PC-9 (cell line): ENCODE measurements around the gene DENND1A. TPM values are rescaled to one million over a fixed set of nuclear protein-coding genes. Genes with fewer than 3 reads are reported as not detected.

Source experiments
- BruUV-seq: library from RNA; stranded (reverse); fragments of 400-500 nt; replicated peaks from 2 replicates; lab custom pipeline; 2021; lab: Mats Ljungman, UMichigan
- CTCF ChIA-PET: fragments of 300-600 bp; sonication (Branson Sonifier 250); formaldehyde crosslinking; loops from one replicate; lab custom pipeline; 2022; ENCODE audit warnings: antibody characterized with exemption; lab: Charles Lee
- POLR2A ChIA-PET: fragments of 300-600 bp; sonication (Branson Sonifier 250); formaldehyde crosslinking; loops from one replicate; lab custom pipeline; 2022; ENCODE audit warnings: antibody characterized with exemption; ENCODE audit not compliant: unreplicated experiment; lab: Charles Lee
- DNase-seq, 2 experiments: peaks; one replicate each; pipeline versions ENCODE4 v3.0.0 to v3.0.0-alpha.2; 2015 to 2022; ENCODE audit warnings: mixed read lengths in 1 of 2
- H2AFZ ChIP-seq: fragments of 200-600 bp; sonication (generic); 2 replicates; pipeline ENCODE4 v1.8.1; 2017; ENCODE audit warnings: antibody characterized with exemption
- H3F3A ChIP-seq: fragments of 200-600 bp; sonication (generic); 2 replicates; pipeline ENCODE4 v1.8.1; 2017; ENCODE audit warnings: antibody characterized with exemption, mild to moderate bottlenecking, low read depth; ENCODE audit not compliant: insufficient read depth
- H3K27ac ChIP-seq: fragments of 200-600 bp; sonication (generic); 2 replicates; pipeline ENCODE4 v1.6.1; 2016; ENCODE audit warnings: mixed run types
- H3K27me3 ChIP-seq: fragments of 200-600 bp; sonication (generic); 2 replicates; pipeline ENCODE4 v1.6.1; 2016; ENCODE audit warnings: low read depth, mixed run types; ENCODE audit not compliant: insufficient read depth
- H3K36me3 ChIP-seq: fragments of 200-600 bp; sonication (generic); 2 replicates; pipeline ENCODE4 v1.6.1; 2016; ENCODE audit warnings: low read depth, mixed run types
- H3K4me1 ChIP-seq: fragments of 200-600 bp; sonication (generic); replicated peaks from 2 replicates; pipeline ENCODE4 v1.6.1; 2016; ENCODE audit warnings: mixed run types; ENCODE audit not compliant: insufficient read depth
- H3K4me2 ChIP-seq: fragments of 200-600 bp; sonication (generic); 2 replicates; pipeline ENCODE4 v1.6.1; 2017; ENCODE audit warnings: mixed run types
- H3K4me3 ChIP-seq: fragments of 200-600 bp; sonication (generic); 2 replicates; pipeline ENCODE4 v1.6.1; 2016; ENCODE audit warnings: mixed run types
- H3K79me2 ChIP-seq: fragments of 200-600 bp; sonication (generic); 2 replicates; pipeline ENCODE4 v1.6.1; 2017; ENCODE audit warnings: low read depth, mixed run types
- H3K9me2 ChIP-seq: fragments of 200-600 bp; sonication (generic); 2 replicates; pipeline ENCODE4 v1.8.1; 2017; ENCODE audit warnings: mild to moderate bottlenecking; ENCODE audit not compliant: insufficient read depth
- H3K9me3 ChIP-seq: fragments of 200-600 bp; sonication (generic); 2 replicates; pipeline ENCODE4 v1.8.1; 2016; ENCODE audit warnings: low read depth; ENCODE audit not compliant: insufficient read depth
- H4K20me1 ChIP-seq: fragments of 200-600 bp; sonication (generic); 2 replicates; pipeline ENCODE4 v1.8.1; 2017; ENCODE audit not compliant: insufficient read depth
- CTCF ChIP-seq: fragments of 200-600 bp; sonication (generic); conservative IDR thresholded peaks from 2 replicates; pipeline ENCODE4 v1.6.1; 2017; ENCODE audit warnings: mixed run types, antibody characterized with exemption, mild to moderate bottlenecking, moderate library complexity
- EZH2 ChIP-seq: fragments of 200-600 bp; sonication (generic); IDR thresholded peaks from 2 replicates; pipeline ENCODE4 v1.8.0; 2017; ENCODE audit warnings: antibody characterized with exemption, low read depth
- intact Hi-C: fragments of 100-400 bp; cut with micrococcal nuclease; formaldehyde crosslinking; loops from one replicate; pipeline ENCODE4 v1.10.0; 2022; ENCODE audit not compliant: unreplicated experiment
- total RNA-seq: library from RNA; stranded (reverse); gene quantifications from 2 replicates; pipeline ENCODE4 v1.2.3, GENCODE V29; 2021

Gene DENND1A
- total RNA-seq, 1 experiment from 2014 or later, result 37.7 TPM

DNA sequence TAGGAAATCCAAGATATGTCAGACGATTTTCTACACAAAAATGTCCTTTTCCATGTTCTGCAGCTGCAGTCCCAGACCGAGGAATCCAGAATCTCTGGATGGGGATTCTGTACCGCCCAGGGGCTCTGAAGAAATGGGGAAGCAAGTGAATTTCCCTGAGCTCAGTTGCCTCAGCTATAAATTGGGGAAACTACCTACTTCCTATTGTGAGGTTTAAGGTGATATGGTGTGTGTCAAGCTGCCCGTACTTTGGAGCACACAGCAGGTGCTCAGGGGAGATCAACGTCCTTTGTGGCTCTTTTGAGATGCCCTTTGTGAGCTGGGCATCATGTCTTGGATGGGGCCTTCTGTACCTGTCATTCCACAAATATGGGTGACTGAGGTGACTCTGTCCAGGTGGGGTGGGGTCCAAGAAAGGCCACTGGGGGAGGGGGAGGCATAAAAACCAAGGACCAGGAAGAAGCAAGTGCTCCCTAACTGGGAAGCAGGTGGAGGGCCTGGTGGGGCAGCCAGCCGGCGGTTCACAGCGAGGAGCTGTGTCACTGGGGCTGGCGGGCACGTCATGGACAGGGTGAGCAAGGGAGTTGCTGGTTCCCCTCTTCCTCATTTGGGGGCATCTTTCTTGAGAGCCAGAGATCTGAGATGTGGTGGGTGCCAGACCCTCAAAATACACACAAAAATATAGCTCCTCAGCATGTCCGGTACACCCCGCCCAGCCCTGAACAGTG, 457.9 kb downstream of the DENND1A start:
- POLR2A ChIA-PET, result no interaction called here
- Histone ChIP-seq H3K4me1 (0 out of 2 replicates have a peak, but pooled peaks cover 4% of the 10 kb centered on the region), H3K4me2 (no peak overlapping the region), H3F3A (no peaks in the 10 kb centered on the region), H3K9me2 (no peaks in the 10 kb centered on the region), H3K27ac (no peak overlapping the region), H4K20me1 (no peaks in the 10 kb centered on the region), H3K9me3 (no peaks in the 10 kb centered on the region), H3K36me3 (no peaks in the 10 kb centered on the region), H2AFZ (no peak overlapping the region), H3K4me3 (no peak overlapping the region), H3K27me3 (no peaks in the 10 kb centered on the region), H3K79me2 (no peaks in the 10 kb centered on the region)
- BruUV-seq, result no TSS peak
- intact Hi-C loops, result no loop called here
- TF ChIP-seq EZH2 (no peak), CTCF (no peak)
- no peak for DNase-seq
- CTCF ChIA-PET, result no interaction called here

GRCh38 chr9:123470991-123471770, 458.7 kb downstream of the DENND1A start:
- CTCF ChIA-PET, result no interaction called here
- no peaks in the 10 kb centered on the region for H3K9me3 ChIP-seq
- POLR2A ChIA-PET, result no interaction called here

More at GRCh38 chr9:123470991-123471770, 458.7 kb downstream of the DENND1A start:
- Histone ChIP-seq H3K27me3 (no peaks in the 10 kb centered on the region), H3K4me1 (0 out of 2 replicates have a peak, but pooled peaks cover 4% of the 10 kb centered on the region), H3K4me2 (no peak overlapping the region), H3K27ac (no peak overlapping the region), H3F3A (no peaks in the 10 kb centered on the region), H3K4me3 (no peak overlapping the region), H3K79me2 (no peaks in the 10 kb centered on the region), H2AFZ (no peak overlapping the region), H4K20me1 (no peaks in the 10 kb centered on the region), H3K9me2 (no peaks in the 10 kb centered on the region), H3K36me3 (no peaks in the 10 kb centered on the region)
- no peak for DNase-seq
- intact Hi-C loops, result no loop called here
- BruUV-seq, result no TSS peak
- TF ChIP-seq CTCF (no peak), EZH2 (no peak)
